Omental fat pad (tissue), 4 donors: ENCODE measurements around the gene STAT5B. TPM values are rescaled to one million over a fixed set of nuclear protein-coding genes. Genes with fewer than 3 reads are reported as not detected.

ENCODE experiments used
- ATAC-seq: fragments of 150-250 bp; one replicate; pipeline ENCODE4 v1.9.1; 2016; ENCODE audit warnings: mild to moderate bottlenecking, moderate library complexity; ENCODE audit not compliant: low FRiP score
- DNase-seq: peaks from one replicate; pipeline ENCODE4 v3.0.0-alpha.2; 2019; ENCODE audit warnings: low spot score
- total RNA-seq, 4 donors: library from RNA; depleted of rRNA; stranded (reverse); fragments of >200 nt; gene quantifications; one replicate each; pipeline ENCODE4 v1.1.0, GENCODE V29; 2016
- TF ChIP-seq, protein P1 (sequence below), 3 donors: fragments of 450-650 bp; IDR thresholded peaks; one replicate each; pipeline ENCODE4 v1.5.1; 2016 to 2017; ENCODE audit warnings: antibody characterized with exemption in 3 of 3, mild to moderate bottlenecking in 3 of 3, moderate library complexity in 2 of 3

Gene STAT5B
- total RNA-seq, 4 donors from 2014 or later: 66.6 to 130 (median 111) TPM

DNA sequence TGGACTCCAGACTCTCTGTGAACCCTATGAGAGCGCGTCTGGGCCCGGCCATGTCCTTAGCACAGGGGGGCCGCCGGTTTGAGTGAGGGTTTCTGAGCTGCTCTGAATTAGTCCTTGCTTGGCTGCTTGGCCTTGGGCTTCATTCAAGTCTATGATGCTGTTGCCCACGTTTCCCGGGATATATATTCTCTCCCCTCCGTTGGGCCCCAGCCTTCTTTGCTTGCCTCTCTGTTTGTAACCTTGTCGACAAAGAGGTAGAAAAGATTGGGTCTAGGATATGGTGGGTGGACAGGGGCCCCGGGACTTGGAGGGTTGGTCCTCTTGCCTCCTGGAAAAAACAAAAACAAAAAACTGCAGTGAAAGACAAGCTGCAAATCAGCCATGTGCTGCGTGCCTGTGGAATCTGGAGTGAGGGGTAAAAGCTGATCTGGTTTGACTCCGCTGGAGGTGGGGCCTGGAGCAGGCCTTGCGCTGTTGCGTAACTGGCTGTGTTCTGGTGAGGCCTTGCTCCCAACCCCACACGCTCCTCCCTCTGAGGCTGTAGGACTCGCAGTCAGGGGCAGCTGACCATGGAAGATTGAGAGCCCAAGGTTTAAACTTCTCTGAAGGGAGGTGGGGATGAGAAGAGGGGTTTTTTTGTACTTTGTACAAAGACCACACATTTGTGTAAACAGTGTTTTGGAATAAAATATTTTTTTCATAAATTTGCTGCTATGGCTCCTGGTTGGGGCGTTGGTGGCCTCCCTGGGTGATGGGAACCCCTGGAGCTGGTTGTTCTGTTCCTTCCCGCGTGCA is 35.2 kb upstream of the STAT5B start:
- ATAC-seq (peak; percentile 84), DNase-seq (peak; percentile 73)
- TF ChIP-seq, protein P1, sequence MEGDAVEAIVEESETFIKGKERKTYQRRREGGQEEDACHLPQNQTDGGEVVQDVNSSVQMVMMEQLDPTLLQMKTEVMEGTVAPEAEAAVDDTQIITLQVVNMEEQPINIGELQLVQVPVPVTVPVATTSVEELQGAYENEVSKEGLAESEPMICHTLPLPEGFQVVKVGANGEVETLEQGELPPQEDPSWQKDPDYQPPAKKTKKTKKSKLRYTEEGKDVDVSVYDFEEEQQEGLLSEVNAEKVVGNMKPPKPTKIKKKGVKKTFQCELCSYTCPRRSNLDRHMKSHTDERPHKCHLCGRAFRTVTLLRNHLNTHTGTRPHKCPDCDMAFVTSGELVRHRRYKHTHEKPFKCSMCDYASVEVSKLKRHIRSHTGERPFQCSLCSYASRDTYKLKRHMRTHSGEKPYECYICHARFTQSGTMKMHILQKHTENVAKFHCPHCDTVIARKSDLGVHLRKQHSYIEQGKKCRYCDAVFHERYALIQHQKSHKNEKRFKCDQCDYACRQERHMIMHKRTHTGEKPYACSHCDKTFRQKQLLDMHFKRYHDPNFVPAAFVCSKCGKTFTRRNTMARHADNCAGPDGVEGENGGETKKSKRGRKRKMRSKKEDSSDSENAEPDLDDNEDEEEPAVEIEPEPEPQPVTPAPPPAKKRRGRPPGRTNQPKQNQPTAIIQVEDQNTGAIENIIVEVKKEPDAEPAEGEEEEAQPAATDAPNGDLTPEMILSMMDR (IDR thresholded peaks at IDR 0.05): no peak

DNA sequence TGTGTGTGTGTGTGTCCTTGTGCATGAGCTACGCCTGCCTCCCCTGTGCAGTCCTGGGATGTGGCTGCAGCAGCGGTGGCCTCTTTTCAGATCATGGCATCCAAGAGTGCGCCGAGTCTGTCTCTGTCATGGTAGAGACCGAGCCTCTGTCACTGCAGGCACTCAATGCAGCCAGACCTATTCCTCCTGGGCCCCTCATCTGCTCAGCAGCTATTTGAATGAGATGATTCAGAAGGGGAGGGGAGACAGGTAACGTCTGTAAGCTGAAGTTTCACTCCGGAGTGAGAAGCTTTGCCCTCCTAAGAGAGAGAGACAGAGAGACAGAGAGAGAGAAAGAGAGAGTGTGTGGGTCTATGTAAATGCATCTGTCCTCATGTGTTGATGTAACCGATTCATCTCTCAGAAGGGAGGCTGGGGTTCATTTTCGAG is 34.6 kb upstream of the STAT5B start:
- no peak for ATAC-seq

DNA sequence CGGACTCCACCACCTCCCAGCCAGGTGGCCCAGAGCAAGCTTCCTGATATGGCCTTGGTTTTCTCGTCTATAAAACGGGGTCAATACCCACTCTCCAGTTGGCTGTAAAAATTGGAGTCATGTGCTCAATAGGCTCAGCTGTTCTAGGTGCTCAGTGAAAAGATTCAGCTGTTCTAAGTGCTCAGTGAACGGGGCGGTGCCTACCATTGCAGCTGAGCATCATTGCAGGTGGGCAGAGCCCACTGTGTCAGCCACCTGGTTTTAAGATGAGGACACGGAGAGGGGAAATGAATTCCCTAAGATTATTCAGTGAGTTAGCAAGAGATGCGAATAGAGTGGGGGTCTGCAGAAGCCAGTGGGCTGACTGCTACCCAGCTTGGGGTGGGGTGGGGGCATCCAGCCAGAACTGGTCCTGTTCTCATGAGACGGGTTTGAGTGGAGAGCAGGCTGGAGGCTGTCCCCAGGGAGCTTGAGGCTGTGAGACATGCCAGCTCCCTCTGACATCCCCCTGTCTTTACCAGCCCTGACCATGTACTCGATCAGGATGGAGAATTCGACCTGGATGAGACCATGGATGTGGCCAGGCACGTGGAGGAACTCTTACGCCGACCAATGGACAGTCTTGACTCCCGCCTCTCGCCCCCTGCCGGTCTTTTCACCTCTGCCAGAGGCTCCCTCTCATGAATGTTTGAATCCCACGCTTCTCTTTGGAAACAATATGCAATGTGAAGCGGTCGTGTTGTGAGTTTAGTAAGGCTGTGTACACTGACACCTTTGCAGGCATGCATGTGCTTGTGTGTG is 34.0 kb upstream of the STAT5B start:
- no peak for ATAC-seq
- TF ChIP-seq, protein P1 (IDR thresholded peaks at IDR 0.05): no peak
- DNase-seq: no peak

More for the DNA sequence above, 34.6 kb upstream of the STAT5B start:
- TF ChIP-seq, protein P1 (IDR thresholded peaks at IDR 0.05): no peak
- DNase-seq: no peak

DNA sequence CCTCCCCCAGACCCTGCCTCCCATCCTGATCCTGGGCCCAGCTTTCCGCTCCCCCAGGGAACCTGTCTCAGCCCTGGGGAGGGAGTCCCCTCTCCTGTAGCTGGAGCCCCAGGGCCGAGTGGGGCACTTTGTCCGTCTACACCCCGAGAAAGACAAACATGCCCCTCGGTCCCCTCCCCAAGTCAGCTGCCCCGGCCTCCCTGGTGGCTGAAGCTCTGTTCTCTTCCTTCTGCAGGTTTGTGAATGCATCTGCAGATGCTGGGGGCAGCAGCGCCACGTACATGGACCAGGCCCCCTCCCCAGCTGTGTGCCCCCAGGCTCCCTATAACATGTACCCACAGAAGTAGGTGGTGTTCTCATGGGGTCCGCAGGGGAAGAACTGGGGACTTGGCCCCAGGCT is 33.0 kb upstream of the STAT5B start:
- ATAC-seq: no peak
- TF ChIP-seq, protein P1 (IDR thresholded peaks at IDR 0.05): no peak

DNA sequence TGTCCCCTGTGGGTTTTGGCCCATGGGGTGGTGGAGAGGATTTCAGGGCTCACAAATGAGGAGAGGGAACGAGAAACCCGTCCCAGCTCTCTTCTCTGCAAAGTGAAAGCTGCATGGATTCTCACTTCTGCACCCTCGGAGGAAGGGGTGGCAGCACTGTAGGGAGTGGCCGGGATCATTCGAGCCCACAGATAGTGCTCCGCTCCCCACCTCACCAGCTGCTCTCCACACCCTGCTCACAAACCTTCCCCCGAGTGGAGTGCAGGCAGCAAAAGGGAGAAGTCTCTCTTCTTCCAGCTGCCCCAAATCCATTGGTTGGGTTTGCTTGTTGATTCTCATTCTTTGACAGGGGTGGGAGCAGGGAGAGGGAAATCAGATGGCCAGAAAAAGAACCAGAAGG is 32.3 kb upstream of the STAT5B start:
- TF ChIP-seq, protein P1 (IDR thresholded peaks at IDR 0.05): no peak
- DNase-seq (no peak), ATAC-seq (no peak)

More for the DNA sequence above, 33.0 kb upstream of the STAT5B start:
- no peak for DNase-seq

DNA sequence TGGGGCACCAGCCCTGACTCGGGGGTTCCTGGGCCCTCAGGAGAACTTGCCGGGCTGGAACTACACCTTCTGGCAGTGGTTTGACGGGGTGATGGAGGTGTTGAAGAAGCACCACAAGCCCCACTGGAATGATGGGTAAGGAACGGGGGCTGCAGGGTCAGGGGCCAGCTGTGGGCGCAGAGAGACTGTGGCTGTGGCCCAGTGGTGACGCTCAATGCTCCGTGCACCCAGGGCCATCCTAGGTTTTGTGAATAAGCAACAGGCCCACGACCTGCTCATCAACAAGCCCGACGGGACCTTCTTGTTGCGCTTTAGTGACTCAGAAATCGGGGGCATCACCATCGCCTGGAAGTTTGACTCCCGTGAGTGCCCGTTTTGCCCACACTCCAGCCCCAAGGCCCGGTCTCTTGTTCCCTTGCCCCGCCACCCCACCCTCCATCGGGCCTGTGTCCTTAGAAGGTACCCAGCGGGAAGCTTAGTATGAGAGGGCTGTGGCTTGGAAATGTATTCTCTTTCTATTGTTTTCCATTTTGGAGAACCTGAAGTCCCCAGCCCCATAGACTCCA is 31.3 kb upstream of the STAT5B start:
- ATAC-seq (no peak), DNase-seq (no peak)
- TF ChIP-seq, protein P1 (IDR thresholded peaks at IDR 0.05): no peak
